SK-N-SH (cell line): Measurements from ENCODE around the gene PCDHB1. TPM values are rescaled to one million over a fixed set of nuclear protein-coding genes. Genes with fewer than 3 reads are reported as not detected.
A peak's percentile ranks its signal among the peaks of the same experiment; 100 is the strongest.

Source experiments
- CHD2 ChIP-seq: fragments of 150-350 bp; IDR thresholded peaks from 2 replicates; pipeline ENCODE4 v1.6.1; 2018; ENCODE audit warnings: low read length; ENCODE audit not compliant: partially characterized antibody
- ELF1 ChIP-seq: IDR thresholded peaks from 2 replicates; pipeline ENCODE4 v1.4.0; 2012
- EZH2phosphoT487 ChIP-seq: fragments of 200-600 bp; sonication (generic); IDR thresholded peaks from 2 replicates; pipeline ENCODE4 v1.6.1; 2017; ENCODE audit warnings: low read depth, mixed run types, mild to moderate bottlenecking, antibody characterized with exemption, moderate library complexity, borderline replicate concordance
- FOSL2 ChIP-seq: IDR thresholded peaks from 2 replicates; pipeline ENCODE4 v1.4.0; 2012; ENCODE audit warnings: low read depth, mild to moderate bottlenecking, moderate library complexity, borderline replicate concordance
- FOXJ3 ChIP-seq: sonication (generic); formaldehyde crosslinking; IDR thresholded peaks from 2 replicates; pipeline ENCODE4 v1.5.1; 2020; ENCODE audit warnings: mild to moderate bottlenecking, missing genetic modification reagents
- FOXM1 ChIP-seq: IDR thresholded peaks from 2 replicates; pipeline ENCODE4 v1.4.0; 2012; ENCODE audit warnings: low read depth, mild to moderate bottlenecking
- GABPA ChIP-seq: IDR thresholded peaks from 2 replicates; pipeline ENCODE4 v1.4.0; 2012; ENCODE audit warnings: low read depth, mild to moderate bottlenecking
- GATA2 ChIP-seq: sonication (generic); formaldehyde crosslinking; IDR thresholded peaks from 2 replicates; pipeline ENCODE4 v1.5.0; 2020; ENCODE audit warnings: mild to moderate bottlenecking, missing genetic modification reagents
- IRF3 ChIP-seq: fragments of 150-350 bp; IDR thresholded peaks from 2 replicates; pipeline ENCODE4 v1.6.1; 2016; ENCODE audit warnings: mild to moderate bottlenecking, low read depth, low read length
- JUND ChIP-seq: IDR thresholded peaks from 2 replicates; pipeline ENCODE4 v1.4.0; 2012
- MAX ChIP-seq: IDR thresholded peaks from 2 replicates; pipeline ENCODE4 v1.4.0; 2012; ENCODE audit warnings: low read depth
- MEF2A ChIP-seq: IDR thresholded peaks from 2 replicates; pipeline ENCODE4 v1.4.0; 2012; ENCODE audit warnings: low read depth, borderline replicate concordance
- MXI1 ChIP-seq: IDR thresholded peaks from 2 replicates; pipeline ENCODE4 v1.6.1; 2012; ENCODE audit warnings: mild to moderate bottlenecking, low read depth, low read length, improper control_type of control experiment
- NFIC ChIP-seq: IDR thresholded peaks from 2 replicates; pipeline ENCODE4 v1.4.0; 2012; ENCODE audit warnings: borderline replicate concordance
- NRF1 ChIP-seq: IDR thresholded peaks from 2 replicates; pipeline ENCODE4 v1.6.1; 2012; ENCODE audit warnings: low read depth, mild to moderate bottlenecking, low read length
- POLR2AphosphoS5 ChIP-seq: IDR thresholded peaks from 2 replicates; pipeline ENCODE4 v1.6.1; 2012; ENCODE audit warnings: low read depth, low read length
- RCOR1 ChIP-seq: fragments of 150-350 bp; IDR thresholded peaks from 2 replicates; pipeline ENCODE4 v1.6.1; 2017; ENCODE audit warnings: antibody characterized with exemption, low read length
- RFX5 ChIP-seq: IDR thresholded peaks from 2 replicates; pipeline ENCODE4 v1.6.1; 2012; ENCODE audit warnings: mild to moderate bottlenecking, improper control_type of control experiment, low read length
- SMC3 ChIP-seq: IDR thresholded peaks from 2 replicates; pipeline ENCODE4 v1.6.1; 2012; ENCODE audit warnings: low read depth, low read length, improper control_type of control experiment
- TAF1 ChIP-seq: IDR thresholded peaks from 2 replicates; pipeline ENCODE4 v1.6.1; 2012; ENCODE audit warnings: low read depth, mild to moderate bottlenecking, low read length, moderate library complexity, borderline replicate concordance
- TCF12 ChIP-seq: IDR thresholded peaks from 2 replicates; pipeline ENCODE4 v1.4.0; 2012
- TEAD4 ChIP-seq: IDR thresholded peaks from 2 replicates; pipeline ENCODE4 v1.4.0; 2012; ENCODE audit warnings: mild to moderate bottlenecking, borderline replicate concordance; ENCODE audit not compliant: insufficient read depth
- USF1 ChIP-seq: IDR thresholded peaks from 2 replicates; pipeline ENCODE4 v1.4.0; 2012; ENCODE audit warnings: low read depth, borderline replicate concordance
- USF2 ChIP-seq: fragments of 150-350 bp; IDR thresholded peaks from 2 replicates; pipeline ENCODE4 v1.6.1; 2017; ENCODE audit warnings: antibody characterized with exemption, low read length, low read depth, borderline replicate concordance
- YY1 ChIP-seq: IDR thresholded peaks from 2 replicates; pipeline ENCODE4 v1.4.0; 2012; ENCODE audit warnings: low read depth, mild to moderate bottlenecking
- ZBTB33 ChIP-seq: IDR thresholded peaks from 2 replicates; pipeline ENCODE4 v1.4.0; 2012; ENCODE audit warnings: low read depth, borderline replicate concordance
- polyA plus RNA-seq, 3 experiments: library from polyadenylated mRNA; depleted of rRNA; stranded (reverse); fragments of >200 nt; gene quantifications; 2 replicates each; pipeline ENCODE4 v1.2.3, GENCODE V29; 2012

Gene PCDHB1
- polyA plus RNA-seq, 1 of the 3 experiments (the other 2 are of a cell fraction), result not detected

GRCh38 chr5:141084487-141084989, 33.4 kb downstream of the PCDHB1 start (continued):
- no peak for TF ChIP-seq IRF3
- no peak for TF ChIP-seq EZH2phosphoT487
- TF ChIP-seq POLR2AphosphoS5, result peak; percentile 48; the same call in 1 of the 2 replicates
- no peak for TF ChIP-seq NRF1
- TF ChIP-seq USF2, result no peak
- TF ChIP-seq TEAD4, result no peak
- TF ChIP-seq MXI1, result no peak
- TF ChIP-seq RFX5, result 0 out of 2 replicates have a peak, but pooled peaks have one; percentile 28
- no peak for TF ChIP-seq TAF1
- TF ChIP-seq FOSL2, result no peak
- TF ChIP-seq ELF1, result no peak
- TF ChIP-seq NFIC, result no peak
- TF ChIP-seq MAX, result peak; percentile 49; the same call in 1 of the 2 replicates
- TF ChIP-seq MEF2A, result no peak
- TF ChIP-seq GABPA, result 0 out of 2 replicates have a peak, but pooled peaks have one; percentile 6
- TF ChIP-seq GATA2 (CRISPR knock-in tag), result no peak
- peak; percentile 85; the same call in 1 of the 2 replicates for TF ChIP-seq YY1
- TF ChIP-seq RCOR1, result peak; percentile 23; the same call in 1 of the 2 replicates
- no peak for TF ChIP-seq ZBTB33
- no peak for TF ChIP-seq JUND
- no peak for TF ChIP-seq TCF12
- TF ChIP-seq USF1, result no peak
- no peak for TF ChIP-seq FOXJ3 (CRISPR knock-in tag)
- TF ChIP-seq SMC3, result peak; percentile 45
- TF ChIP-seq CHD2, result peak; percentile 62
- no peak for TF ChIP-seq FOXM1
